NT2/D1 (cell line): ENCODE results near the gene GPR171.

Experiments used
- SUZ12 ChIP-seq: IDR thresholded peaks from 2 replicates; pipeline ENCODE4 v1.6.1; 2011; ENCODE audit not compliant: insufficient read length, insufficient read depth; ENCODE audit errors: extremely low read depth
- YY1 ChIP-seq: IDR thresholded peaks from 2 replicates; pipeline ENCODE4 v1.6.1; 2011; ENCODE audit not compliant: insufficient read length, insufficient read depth

- no peak for TF ChIP-seq YY1
- no peak for TF ChIP-seq SUZ12
Observed at GRCh38 chr3:151165226-151165625, 37.8 kb downstream of the GPR171 start.
